GM21381 (cell line): Measurements from ENCODE around the gene EZH2.

ENCODE experiments used
- ATAC-seq: cut with Tn5 transposase; IDR thresholded peaks from one replicate; pipeline ENCODE4 v1.9.1; 2021; ENCODE audit warnings: mild to moderate bottlenecking, moderate library complexity; ENCODE audit not compliant: unreplicated experiment

EZH2 gene

DNA sequence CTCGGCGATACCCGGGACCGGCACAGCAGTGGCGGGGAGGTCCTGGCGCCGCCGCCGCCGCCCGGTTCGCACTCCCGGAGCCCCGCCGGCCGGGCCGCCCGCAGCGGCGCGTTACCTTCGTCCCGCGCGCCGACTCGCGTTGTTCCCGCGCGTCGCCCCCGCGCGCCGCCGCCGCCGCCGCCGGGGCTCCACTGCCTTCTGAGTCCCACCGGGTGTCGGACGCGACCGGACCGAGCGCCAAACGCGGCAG, at the start of gene EZH2:
Gene EZH2, minus strand, starts transcription at position 243 of the 250 bp plus-strand sequence. CDS start 36,993 bp downstream, outside the sequence.
- ATAC-seq: peak; percentile 30

DNA sequence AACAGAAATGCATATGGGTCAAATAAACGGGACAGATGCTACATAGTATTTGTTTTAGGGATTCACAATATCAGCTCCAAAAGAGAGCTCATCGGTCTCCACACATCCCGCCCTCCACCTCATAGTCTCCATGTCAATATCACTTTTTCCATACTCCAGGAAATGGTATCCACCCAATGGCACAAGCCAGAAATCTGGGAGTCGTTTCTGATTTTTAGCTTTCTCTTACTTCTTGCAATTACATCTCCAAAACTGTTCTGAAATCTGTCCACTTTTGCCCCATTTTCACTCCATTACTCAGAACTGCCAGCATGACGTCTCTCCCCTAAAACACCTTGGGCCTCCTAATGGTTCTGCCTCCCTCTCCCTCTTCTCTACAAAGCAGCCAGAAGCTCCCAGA, 47.4 kb upstream of the EZH2 start:
- ATAC-seq: no peak

DNA sequence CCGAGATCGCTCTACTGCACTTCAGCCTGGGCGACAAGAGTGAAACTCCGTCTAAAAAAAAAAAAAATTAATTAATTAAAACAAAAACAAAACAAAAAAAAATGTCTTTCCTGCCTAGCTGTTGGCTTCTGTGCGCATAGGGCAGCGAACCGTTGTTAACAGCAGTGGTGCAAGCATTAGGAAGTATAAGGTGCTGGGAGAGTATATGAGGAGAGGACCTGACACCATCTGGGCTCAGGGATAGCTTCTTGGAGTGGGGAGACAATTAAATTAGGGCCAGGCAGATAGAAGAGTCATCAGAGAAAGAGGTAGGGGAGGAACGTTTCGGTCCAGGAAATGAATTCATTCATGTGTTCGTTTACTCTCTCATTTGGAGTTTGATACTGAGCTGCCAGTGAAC, 46.2 kb upstream of the EZH2 start:
- ATAC-seq: no peak

DNA sequence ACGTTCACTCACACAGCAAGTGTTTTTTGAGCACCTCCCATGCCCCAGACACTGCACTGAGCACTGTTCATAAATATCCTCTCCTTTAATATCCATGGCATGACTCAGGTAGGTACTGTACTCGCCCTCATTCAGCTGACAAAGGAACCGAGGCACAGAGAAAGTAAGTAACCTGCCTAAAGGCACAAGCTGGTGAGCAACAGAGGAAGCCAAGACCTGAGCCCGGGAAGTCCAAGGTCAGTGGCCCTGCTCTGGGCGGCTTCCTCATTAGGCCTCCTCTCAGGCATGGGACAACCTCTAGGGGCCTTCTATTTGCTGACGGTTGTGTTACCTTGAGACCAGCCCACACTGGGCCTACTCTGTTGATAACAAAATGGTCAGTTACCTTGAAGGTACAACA, 45.1 kb upstream of the EZH2 start:
- no peak for ATAC-seq

DNA sequence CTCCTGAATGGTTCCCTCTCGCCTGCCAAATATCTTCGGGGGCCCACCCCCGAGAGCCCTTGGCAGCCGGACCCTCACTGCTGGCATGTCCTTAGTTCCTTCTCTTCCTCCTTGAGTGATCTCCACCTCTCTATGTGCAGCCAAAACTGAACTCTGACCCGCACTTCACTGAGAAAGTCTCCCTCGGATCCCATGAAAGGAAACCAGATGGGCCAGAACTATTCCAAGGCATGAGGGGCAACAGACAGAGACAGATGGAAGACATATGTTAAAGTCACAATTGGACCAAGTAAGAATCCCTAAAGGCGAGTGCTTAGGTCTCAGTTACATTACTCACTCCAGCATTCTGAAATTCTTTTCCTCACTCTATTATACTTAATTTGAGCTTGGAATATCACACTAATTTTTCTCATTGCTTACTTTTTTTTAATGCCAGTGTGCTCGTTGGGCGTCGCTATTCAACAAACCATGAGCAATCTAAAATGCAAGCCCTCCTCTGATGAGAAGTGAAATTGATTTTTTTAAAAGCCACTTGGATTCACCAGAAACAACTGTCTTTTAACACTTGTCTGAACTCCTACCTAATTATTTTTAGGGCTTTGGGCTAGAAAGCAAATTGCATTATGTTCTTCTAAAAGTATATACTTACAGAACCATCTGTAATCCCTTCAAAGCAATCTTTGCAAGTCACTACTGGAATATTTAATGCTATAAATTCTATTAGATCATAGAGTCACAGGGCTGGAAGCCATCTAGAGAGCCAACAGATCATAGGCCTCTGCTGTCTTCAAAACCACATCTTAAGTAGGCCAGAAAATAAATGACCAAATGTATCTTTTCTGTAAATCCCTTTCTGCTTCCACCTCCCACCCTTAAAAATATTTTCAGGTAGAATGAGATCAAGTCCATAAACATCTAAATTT, 43.3 kb upstream of the EZH2 start:
- ATAC-seq: peak; percentile 15

DNA sequence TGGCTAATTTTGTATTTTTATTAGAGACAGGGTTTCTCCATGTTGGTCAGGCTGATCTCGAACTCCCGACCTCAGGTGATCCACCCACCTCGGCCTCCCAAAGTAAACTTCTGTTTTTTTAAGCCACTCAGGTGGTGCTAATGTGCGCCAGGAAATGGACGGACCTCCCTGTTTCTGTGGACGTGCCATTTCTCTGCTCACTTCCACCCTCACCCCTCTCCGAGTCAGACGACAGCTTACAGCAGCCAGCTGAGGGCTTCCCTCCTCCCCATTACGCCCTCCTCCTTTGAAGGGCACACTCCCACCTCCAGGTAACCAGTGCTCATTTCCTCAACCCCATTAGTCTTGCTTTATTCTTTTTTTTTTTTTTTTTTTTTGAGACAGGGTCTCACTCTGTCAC, 41.7 kb upstream of the EZH2 start:
- ATAC-seq: no peak

DNA sequence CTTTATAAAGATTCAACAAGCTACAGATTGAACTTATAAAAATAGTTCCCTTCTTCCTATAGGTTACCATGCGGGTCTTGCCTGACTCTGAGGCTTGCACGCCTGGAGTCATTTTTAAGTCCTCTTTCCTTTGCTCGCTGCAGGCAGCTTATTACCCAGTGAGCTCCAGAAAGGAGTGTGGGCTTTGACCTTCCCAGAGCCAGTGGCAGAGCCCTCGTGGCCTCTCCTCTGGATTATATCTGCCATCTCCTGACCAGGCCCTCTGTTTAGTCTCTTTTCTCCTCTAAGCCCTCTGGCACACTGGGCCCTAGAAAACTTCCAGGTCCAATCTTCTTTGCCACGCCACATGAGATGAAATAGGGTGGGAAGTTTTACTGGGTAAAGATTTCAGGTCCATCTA, 39.9 kb upstream of the EZH2 start:
- ATAC-seq: no peak

DNA sequence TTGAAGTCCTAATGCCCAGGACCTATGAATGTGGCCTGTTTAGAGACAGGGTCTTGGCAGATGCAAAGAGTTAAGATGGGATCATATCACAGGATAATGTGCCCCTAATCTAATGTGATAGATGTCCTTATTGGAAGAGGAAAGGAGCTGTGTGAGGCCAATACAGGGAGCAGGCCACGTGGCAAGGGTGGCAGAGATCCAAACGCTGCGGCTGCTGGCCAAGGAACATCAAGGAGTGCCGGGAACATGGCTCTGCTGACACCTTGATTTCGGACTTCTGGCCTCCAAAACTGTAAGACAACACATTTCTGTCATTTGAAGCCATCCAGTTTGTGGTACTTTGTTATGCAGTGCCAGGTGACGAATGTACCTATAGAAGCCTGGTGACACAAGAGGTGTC, 37.7 kb upstream of the EZH2 start:
- ATAC-seq: no peak

DNA sequence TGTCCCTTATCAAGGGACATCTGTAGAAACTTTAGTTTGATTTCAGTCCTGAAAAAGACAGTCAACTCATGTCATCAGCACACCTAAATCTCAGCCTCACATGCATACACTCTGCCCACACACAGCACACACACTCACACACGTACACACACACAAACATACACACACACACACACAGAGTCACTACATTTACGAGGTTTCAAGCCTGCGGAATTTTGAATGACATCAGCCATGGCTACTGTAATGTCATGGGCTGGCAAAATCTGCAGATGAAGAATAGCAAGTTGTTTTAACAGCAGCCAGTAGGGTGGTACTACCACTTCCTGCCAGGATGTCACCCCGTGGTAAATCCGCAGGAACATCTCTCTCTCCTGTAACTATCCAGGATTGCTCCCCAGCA, 37.1 kb upstream of the EZH2 start:
- ATAC-seq: no peak

DNA sequence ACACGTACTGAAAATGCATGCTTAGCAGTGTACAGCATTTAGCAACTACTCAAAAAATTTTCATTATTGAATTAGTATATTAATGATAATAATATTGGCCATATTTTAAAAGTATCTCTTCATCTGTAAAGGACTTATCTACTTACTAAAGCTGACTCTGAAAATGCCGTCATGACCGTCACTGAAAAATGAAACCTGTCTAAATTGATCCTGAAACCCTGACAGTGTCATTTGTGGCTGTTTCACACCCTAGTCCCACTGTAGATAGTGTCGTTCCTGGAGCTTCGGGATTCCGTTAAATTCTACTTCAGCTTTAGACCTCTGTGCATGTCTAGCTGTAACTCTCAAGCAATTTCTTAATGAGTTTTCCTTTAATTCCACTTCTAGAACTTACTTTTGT, 35.8 kb upstream of the EZH2 start:
- ATAC-seq: peak; percentile 71

DNA sequence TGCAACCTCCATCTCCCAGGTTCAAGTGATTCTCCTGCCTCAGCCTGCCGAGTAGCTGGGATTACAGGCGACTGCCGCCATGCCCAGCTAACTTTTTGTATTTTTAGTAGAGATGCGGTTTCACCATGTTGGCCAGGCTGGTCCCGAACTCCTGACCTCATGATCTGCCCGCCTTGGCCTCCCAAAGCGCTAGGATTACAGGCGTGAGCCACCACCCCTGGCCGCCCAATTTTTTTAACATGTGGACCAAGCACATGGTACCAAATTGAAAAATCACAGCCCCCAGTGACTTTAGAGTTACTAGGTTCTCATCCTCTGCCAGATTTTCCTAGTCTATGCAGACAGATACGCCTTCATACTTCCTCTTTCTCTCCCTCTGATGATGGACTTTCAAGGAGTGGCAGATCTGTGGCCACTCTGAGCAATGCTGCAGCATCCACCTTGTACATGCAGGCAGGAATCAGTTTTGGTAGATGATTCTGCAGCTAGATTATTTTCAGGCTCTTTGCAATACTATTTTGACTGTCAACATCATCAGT, 34.0 kb upstream of the EZH2 start:
- no peak for ATAC-seq

DNA sequence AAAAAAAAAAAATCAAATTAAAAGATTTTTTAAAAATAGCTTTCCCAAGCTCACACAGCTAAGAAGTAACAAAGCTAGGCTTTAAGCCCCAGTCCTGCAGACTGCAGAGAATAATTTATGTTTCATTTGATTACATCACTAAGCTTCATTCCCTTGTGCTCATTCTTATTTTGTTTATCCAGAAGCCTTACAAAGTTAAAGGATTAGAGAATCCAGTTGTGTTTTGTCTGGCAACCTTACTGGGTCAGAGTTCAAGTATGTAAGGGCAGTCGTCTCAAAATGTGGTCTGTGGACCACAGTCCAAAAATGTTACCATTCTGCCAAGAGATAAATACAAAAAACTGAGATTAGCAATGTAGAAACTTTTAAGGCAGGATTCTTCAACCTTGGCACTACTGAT, 32.1 kb upstream of the EZH2 start:
- no peak for ATAC-seq

DNA sequence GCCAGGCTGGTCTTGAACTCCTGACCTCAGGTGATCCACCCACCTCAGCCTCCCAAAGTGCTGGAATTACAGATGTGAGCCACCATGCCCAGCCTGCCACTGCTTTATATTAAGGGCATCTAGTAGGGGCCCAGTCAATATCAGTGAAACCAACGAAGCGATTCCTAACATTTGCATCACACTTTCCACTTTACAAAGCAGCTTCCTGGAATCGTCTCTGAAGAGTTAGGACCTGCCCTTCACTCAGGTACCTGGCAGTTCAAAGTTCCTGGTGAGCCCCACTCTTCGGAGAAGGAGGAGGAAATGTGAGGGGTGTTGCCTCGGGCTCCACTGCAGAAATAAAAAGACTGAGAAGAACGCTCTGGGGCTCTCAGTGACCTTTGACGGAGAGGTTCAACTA, 31.1 kb upstream of the EZH2 start:
- no peak for ATAC-seq

DNA sequence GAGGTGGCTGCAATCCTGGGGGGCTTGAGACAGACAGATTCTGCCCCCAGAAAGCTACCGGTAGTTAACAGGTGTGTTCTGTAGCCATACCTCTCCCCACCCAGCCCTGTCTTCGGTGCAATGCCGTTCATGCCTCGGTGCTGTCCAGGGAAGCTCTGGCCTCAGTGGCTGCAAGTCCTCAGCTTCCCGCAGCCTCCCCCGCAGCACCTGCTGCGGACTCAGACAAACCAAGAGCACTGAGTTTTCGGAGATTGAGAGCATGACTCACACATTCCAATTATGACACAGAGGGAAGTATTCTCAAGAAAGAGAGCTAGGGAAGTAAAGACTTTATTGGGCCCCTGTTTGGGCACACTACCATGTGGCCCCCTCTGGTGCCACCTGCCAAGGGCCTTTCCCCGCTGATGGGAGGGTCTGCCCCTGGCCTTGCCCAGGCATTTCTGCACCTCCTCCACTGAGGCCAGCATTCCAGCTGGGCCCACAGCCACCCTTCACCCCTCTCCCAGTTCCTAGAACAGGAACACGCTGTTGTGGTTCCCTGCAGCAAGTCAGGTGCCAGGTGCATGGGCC, 30.2 kb upstream of the EZH2 start:
- ATAC-seq: peak; percentile 50

DNA sequence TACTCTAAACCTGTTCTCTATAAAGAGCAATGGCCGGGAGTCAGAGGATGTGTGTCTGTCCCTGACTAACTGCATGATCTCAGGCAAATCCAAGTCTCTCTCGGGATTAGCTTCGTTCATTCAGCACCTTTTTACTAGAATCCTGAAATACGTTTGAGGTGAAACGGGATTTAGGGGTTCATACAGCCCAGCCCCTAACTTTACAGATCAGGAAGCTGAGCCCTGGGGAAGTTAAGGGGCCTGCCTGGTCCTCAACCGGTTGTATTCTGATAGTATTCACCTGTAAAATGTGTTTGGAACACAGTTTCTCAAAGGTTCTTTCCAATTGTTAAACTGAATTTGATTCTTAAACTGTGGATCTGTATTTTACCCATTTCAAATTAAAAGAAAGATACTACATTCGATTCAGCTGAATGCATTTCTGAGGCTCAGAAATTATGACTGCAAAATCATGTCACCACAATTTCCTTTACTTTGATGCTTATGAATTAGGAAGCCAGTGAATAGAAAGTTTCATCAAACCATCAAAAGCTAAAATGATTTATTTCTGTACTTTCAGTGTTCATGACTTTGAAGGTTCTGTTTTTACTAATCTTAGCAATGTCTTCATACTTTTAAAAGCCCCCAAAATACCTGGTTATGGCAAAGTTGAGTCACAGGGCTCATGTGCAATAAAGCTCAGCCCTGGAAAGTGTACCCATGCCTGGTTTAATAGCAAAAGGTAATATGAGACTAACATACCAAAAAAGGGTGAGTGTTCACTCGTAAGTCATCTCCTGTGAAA, 28.9 kb upstream of the EZH2 start:
- ATAC-seq: peak; percentile 46

DNA sequence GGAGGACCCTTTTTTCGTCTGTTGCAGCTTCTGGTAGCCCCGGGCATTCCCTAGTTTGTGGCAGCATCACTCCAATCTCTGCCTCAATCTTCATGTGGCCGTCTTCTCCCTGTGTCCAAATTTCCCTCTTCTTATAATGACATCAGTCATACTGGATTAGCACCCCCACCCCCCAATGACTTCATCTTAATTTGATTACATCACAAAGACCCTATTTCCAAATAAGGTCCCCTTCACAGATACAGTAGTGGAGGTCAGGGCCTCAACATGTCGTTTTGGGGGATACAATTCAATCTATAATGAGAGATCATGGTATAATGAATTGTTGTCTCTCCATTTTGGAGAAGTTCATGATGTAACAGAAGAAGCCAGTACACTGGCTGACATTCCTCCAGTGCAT, 28.1 kb upstream of the EZH2 start:
- ATAC-seq: no peak

DNA sequence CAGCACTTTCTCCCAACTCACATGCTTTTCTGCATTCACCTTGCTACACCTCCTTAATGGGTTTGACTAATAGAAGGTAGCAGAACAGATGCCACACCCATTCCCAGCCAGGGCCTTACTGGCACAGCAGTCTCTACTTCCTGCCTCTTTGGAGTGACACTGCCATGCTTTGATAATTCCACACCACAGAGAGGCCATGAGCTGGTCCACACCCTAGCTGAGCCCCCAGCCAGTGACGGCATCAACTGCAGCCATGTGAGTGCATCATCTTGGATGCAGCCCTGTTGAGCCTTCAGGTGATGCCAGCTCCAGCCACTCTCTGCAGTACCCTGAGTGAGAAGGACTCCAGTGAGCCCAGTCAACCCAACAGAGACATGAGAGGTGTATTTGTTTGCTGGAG, 27.5 kb upstream of the EZH2 start:
- no peak for ATAC-seq

DNA sequence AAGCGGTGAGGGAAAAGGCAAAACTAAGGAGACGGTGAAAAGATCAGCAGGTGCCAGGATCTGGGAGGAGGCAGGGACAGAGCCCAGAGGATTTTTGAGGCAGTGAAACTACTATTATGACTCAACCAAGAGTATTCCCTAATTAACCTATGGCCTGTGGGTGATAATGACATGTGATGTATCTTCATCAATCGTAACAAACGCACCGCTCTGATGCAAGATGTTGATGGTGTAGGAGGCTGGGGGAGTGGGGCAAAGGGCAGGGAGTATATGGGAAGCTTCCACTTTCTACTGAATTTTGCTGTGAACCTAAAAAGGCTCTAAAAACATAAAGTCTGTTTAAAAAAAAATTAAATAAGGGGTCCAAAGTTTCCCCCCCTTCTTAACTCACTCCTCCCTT, 25.5 kb upstream of the EZH2 start:
- no peak for ATAC-seq

DNA sequence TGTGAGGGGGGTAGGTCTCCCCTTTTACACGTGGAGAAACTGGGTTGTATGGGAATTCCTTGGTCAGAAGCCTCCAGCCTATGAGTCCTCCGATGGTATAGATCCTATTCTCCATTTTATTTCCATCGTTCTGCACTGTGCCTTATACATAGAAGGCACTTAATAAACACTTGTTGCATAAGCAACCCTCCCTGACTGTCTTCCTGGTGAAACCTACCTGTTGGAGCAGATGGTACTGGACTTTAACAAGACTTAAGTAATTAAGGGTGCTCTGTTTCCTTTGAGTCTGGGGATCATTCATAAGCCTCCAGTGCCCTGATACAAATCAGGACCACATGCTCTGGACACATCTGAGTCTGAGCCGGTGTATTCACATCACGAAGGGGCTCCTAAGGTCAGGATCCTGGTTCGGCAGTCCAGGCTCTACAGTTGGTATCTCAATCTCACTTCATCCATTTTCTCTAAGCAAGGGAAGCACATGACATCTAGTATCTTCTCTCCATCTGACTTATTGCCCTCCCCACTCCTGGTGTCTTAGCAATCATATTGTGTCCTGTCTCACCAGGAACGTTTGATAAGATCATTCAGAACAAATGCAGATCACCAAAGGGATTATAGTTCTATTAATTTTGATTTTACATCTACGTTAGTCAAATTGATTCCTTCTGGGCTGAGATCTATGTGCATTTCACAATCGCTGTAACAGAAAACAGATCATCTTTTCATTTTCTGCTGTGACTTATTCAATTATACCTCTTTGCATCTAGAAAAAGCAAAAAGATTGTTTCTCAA, 22.8 kb upstream of the EZH2 start:
- no peak for ATAC-seq

DNA sequence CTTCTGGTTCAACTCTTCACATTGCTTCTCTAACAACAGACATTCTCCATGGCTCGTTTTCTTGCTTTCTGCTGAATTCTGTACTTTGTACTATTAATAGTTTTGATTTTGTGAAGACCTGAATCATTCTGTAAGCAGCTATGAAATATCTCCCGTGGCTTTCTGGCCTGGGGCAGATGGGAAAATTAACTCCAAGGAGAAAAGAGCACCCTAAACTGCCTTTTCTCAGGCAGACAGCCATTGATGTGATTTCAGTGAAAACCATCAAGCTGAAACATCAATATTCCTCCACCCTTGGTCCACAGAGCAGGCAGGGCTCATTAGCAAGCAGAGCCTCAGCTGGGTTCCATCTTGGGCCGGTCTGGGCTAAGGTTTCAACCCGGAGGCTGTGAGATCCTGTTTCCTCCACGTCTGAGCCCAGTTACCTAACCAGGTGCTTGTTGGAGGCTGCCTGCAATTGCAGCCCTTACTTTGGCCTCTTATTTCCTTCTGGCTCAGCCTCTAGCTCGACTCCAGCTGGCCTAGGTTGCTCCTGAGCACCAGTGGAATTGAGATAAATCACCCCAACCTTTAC, 21.1 kb upstream of the EZH2 start:
- ATAC-seq: no peak

DNA sequence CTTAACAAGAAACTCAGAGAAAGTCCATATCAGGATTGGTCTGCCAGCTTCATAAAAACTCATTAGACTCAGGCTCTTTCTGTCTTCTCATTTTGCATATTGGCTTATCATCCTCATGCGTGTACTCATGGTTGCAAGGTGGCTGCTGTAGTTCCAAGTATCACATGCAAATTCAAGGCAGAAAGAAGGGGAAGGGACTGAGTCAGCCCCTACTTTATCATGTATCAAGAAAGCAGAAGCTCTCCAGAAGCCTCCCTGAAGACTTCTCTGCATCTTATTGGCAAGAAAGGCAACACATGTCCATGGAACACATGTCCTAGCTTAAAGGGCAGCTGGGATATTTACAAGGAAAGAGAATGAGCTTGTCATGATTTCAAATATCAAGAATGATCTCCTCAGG, 19.4 kb upstream of the EZH2 start:
- ATAC-seq: no peak
